ENCODE data around the gene KCNK1. TPM values are rescaled to one million over a fixed set of nuclear protein-coding genes. Genes with fewer than 3 reads are reported as not detected.

The KCNK1 gene
- polyA plus RNA-seq, 1 donor from 2014 or later: 1.8 TPM

GRCh38 chr1:233566886-233567285 lies 47.0 kb upstream of the KCNK1 start:
- Histone ChIP-seq H3K36me3 (ENCODE audit: insufficient read depth, low read length) (no peaks in the 10 kb centered on the region), H3K9me3 (ENCODE audit: low read length) (peaks cover 3% of the 10 kb centered on the region), H3K27ac (ENCODE audit: low read length) (no peak overlapping the region), H3K9me2 (ENCODE audit: insufficient read depth, low read length) (no peaks in the 10 kb centered on the region), H4K20me1 (ENCODE audit: insufficient read depth) (no peaks in the 10 kb centered on the region), H2AFZ (ENCODE audit: low read depth, low read length) (no peak overlapping the region), H3F3A (ENCODE audit: insufficient read depth, low read length, poor library complexity, severe bottlenecking) (no peaks in the 10 kb centered on the region), H3K27me3 (ENCODE audit: insufficient read depth, low read depth, low read length) (no peaks in the 10 kb centered on the region), H3K79me2 (replicated peaks; ENCODE audit: insufficient read depth, low read length) (no peaks in the 10 kb centered on the region), H3K4me2 (ENCODE audit: low read length) (no peak overlapping the region), H3K9ac (ENCODE audit: low read length) (no peak overlapping the region), H3K4me3 (ENCODE audit: low read length) (no peak overlapping the region)
- TF ChIP-seq SMC3 (conservative IDR thresholded peaks at IDR 0.05; ENCODE audit: poor library complexity) (no peak), MXI1 (conservative IDR thresholded peaks at IDR 0.05; ENCODE audit: poor library complexity, severe bottlenecking) (no peak), REST (IDR thresholded peaks at IDR 0.05; ENCODE audit: borderline replicate concordance) (no peak), RAD21 (conservative IDR thresholded peaks at IDR 0.05) (no peak), POLR2AphosphoS5 (IDR thresholded peaks at IDR 0.05) (no peak), TAF1 (IDR thresholded peaks at IDR 0.05; ENCODE audit: low read depth) (no peak), EZH2 (IDR thresholded peaks at IDR 0.05; ENCODE audit: borderline replicate concordance, insufficient read depth, low read length, poor library complexity, severe bottlenecking) (no peak), CTCF (IDR thresholded peaks at IDR 0.05; ENCODE audit: poor library complexity, severe bottlenecking) (no peak)

- H3K27ac ChIP-seq (ENCODE audit: low read length): no peak overlapping the region
- H3K4me3 ChIP-seq (ENCODE audit: low read length): no peak overlapping the region
- no peak overlapping the region for H2AFZ ChIP-seq (ENCODE audit: low read depth, low read length)
- no peaks in the 10 kb centered on the region for H3F3A ChIP-seq (ENCODE audit: insufficient read depth, low read length, poor library complexity, severe bottlenecking)
- H3K9me2 ChIP-seq (ENCODE audit: insufficient read depth, low read length): no peaks in the 10 kb centered on the region
- no peak for TF ChIP-seq RAD21 (conservative IDR thresholded peaks at IDR 0.05)
- TF ChIP-seq CTCF (IDR thresholded peaks at IDR 0.05; ENCODE audit: poor library complexity, severe bottlenecking): no peak
- no peak for TF ChIP-seq EP300 (conservative IDR thresholded peaks at IDR 0.05; ENCODE audit: poor library complexity, severe bottlenecking)
- TF ChIP-seq REST (IDR thresholded peaks at IDR 0.05; ENCODE audit: borderline replicate concordance): no peak
- H3K79me2 ChIP-seq (replicated peaks; ENCODE audit: insufficient read depth, low read length): no peaks in the 10 kb centered on the region
- H4K20me1 ChIP-seq (ENCODE audit: insufficient read depth): no peaks in the 10 kb centered on the region
- H3K27me3 ChIP-seq (ENCODE audit: insufficient read depth, low read depth, low read length): no peaks in the 10 kb centered on the region
- no peaks in the 10 kb centered on the region for H3K9me3 ChIP-seq (ENCODE audit: low read length)
- no peaks in the 10 kb centered on the region for H3K36me3 ChIP-seq (ENCODE audit: insufficient read depth, low read length)
- no peak overlapping the region for H3K4me2 ChIP-seq (ENCODE audit: low read length)
- no peak overlapping the region for H3K9ac ChIP-seq (ENCODE audit: low read length)
These were observed 44.3 kb upstream of the KCNK1 start for GRCh38 chr1:233569636-233570035.
